GM21717 (cell line): ENCODE measurements around the gene DPH1.

Source experiments
- ATAC-seq: cut with Tn5 transposase; IDR thresholded peaks from one replicate; pipeline ENCODE4 v1.9.1; 2021; ENCODE audit warnings: mild to moderate bottlenecking, moderate library complexity; ENCODE audit not compliant: unreplicated experiment

The DPH1 gene

DNA sequence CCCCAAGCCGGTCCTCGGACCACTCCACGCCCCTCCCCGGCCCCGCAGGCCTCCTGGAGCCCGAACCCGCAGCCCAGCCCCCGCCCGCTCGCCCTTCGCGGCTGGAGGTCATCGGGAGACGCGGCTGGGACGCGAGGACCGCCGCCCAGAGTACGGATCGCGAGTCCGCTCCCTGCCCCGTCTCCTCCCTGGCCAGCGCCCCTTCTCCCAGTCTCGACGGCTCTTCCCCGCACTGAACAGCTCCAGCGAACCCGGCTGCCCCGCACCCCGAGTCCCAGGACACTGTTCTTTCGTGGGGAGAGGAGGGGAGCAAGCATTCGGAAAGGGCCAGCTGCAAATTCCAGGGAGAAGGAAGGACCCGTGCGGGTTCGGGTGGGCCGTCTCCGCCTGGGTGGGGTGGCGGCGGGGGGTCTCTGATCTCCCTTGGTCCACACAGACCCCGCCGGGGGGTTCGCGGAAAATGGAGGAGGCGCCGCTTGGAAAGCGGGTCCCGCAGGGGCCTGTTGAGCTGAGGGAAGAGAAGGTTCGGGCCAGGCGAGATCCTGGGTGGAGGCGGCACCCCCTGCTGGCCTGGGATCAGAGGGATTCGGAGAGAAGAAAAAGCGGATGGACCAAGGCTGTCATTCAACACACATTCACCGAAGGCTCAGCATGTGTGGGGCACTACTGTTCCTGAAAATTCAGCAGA is 4.2 kb upstream of the DPH1 start:
- no peak for ATAC-seq

GRCh38 chr17:2027528-2028233 is 2.3 kb upstream of the DPH1 start:
- no peak for ATAC-seq

DNA sequence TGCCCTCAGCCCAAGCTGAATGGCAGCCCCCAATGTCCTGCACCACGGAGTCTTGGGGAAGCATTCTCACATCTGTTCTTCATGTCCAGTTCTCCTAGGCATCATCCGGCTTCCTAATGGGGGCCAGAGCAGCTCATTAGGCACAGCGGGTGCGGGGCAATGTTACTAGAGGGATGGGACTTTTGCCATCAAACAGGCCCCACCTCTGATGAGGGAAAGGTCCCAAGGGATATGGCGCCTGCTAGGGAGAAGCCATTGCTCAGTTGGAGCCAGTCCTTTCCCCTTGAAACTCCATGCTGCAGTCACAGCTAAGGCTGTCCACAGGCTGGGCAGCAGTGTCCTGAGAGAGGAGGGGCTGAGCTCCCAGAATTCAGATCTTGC is 1.7 kb upstream of the DPH1 start:
- no peak for ATAC-seq

- ATAC-seq = no peak
Measured at GRCh38 chr17:2028737-2029136, 1.2 kb upstream of the DPH1 start.

DNA sequence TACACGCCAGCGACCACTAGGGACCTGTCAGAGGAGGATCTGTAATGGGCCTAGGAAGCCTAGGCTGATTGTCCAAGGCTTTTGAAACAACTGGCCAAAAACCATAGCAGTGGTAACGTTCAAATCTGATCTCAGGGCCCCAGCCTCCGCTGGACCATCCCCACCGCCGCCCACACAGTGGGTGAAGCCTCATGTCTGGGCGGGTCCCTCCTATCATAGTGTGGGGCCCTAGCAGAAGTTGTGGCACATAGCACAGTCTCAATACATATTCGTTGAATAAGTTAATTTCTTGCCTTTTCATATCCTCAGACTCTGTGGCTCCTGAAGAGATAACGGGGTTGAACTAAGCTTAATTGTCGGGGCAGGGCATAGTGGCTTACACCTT is 818 bp downstream of the DPH1 start:
- ATAC-seq = no peak

DNA sequence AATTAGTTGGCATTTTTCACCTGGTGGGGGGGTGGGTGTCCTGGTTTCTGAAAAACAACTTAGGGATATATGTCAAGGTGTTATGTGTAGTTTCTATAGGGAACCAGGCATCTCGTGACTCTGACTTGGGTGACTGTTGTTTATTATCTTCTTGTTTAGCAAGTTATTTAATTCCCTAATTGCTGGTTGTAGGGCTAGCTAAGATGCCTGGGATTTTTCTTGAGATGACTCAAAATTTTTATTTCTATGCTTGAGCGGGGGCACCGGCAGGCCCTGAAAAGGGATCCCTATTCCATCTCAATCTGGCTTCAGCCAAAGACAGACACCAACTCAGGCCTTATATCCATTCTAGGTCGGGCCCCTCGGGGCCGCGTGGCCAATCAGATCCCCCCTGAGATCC is 3.2 kb downstream of the DPH1 start:
- ATAC-seq = no peak

- no peak for ATAC-seq
Measured at GRCh38 chr17:2034157-2034556, 4.2 kb downstream of the DPH1 start.

GRCh38 chr17:2034806-2035540 is 5.0 kb downstream of the DPH1 start:
- ATAC-seq = no peak

DNA sequence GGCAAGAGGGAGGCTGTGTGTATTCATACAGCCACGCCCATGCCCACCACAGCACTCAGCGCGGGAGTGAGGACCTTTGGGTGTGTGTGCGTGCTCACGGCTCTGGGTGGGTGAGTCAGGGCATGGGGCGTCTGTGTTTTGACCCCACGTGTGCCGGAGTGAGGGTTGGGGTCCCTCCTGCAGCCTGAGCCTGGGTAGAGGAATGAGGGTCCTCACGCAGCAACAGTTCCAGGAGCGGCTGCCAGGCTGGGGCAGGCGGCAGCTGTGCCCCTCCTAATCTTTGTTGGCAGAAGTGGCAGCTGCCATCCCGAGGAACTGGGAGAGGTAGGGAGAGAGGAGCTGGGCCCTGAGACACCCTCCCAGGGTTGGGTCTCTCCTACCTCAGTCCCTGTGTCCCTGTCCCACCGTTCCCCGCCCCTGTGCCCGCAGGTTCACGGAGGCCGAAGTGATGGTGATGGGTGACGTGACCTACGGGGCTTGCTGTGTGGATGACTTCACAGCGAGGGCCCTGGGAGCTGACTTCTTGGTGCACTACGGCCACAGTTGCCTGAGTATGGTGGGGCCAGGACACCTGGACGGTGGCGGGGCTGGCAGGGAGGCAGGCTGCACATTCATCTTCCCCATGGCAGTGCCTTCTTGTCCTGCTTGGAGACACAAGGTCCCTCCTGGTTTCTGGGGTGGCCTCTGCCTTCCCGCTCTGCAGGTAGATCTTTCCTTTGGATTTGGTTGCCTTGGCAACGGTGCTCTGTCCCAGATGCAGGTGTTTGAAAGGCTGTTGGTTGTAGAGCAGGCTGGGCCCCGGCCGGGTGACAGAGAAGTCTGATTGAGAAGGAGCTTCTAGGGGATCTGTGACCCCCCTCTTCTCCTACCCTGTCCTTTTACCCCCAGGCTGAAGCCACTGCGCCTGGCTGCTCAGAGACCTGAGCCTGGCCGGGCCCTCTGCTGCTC is 5.9 kb downstream of the DPH1 start:
- ATAC-seq = no peak

DNA sequence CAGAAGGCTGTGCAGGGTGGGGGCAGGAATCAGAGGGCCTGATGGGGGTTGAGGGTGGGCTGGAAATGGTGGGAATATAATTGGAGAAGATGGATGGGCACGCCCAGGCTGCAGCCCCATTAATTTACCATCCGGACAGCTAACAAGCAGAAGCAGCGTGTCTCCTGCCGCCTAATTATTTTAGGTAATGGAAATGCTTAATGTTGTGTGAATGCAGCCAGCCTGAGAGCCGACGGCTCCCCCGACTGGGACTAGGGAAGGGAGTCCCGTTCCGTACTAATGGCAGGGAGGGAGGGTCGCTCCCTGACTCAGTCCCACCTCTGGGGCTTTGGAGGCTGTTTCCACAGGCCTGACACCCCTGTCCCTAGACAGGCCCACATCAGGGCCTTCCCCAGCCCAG is 7.2 kb downstream of the DPH1 start:
- no peak for ATAC-seq

GRCh38 chr17:2040219-2040827 is 10.4 kb downstream of the DPH1 start:
- no peak for ATAC-seq

GRCh38 chr17:2040942-2041560 is 11.1 kb downstream of the DPH1 start:
- ATAC-seq = no peak

DNA sequence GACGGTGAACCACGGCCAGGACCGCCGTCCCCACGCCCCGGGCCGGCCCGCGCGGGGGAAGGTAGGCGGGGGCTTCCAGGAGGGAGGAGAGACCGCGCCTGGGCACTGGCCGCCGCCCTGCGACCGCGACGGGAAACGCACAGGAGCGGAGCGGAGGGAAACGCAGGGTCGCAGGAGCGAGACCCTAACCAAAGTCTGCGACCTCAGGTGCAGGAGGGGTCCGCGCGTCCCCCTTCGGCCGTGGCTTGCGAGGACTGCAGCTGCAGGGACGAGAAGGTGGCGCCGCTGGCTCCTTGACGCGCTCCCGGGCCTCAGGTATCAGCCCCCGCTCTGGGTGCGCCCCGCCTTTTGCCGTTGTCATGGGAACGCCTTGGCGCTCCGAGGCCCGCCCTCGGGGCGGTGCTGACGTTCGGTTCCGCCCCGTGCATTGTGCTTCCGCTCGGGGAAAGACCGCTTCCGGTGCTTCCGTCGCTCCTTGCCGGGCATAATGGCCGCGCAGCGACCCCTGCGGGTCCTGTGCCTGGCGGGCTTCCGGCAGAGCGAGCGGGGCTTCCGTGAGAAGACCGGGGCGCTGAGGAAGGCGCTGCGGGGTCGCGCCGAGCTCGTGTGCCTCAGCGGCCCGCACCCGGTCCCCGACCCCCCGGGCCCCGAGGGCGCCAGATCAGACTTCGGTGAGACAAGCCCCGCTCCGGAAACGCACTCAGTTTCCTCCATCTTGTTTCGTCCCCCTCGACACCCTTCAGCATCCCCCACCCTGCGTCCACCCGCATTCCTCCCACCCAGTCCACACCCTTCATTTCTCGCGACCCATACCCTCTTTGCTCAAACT is 11.8 kb downstream of the DPH1 start, which contains the start of gene OVCA2:
Gene OVCA2, plus strand, starts transcription at position 462 of the 829 bp plus-strand sequence. Its CDS starts 26 bp downstream, at position 488.
- peak; percentile 81 for ATAC-seq

GRCh38 chr17:2042390-2042847 is 12.5 kb downstream of the DPH1 start:
- ATAC-seq = no peak

DNA sequence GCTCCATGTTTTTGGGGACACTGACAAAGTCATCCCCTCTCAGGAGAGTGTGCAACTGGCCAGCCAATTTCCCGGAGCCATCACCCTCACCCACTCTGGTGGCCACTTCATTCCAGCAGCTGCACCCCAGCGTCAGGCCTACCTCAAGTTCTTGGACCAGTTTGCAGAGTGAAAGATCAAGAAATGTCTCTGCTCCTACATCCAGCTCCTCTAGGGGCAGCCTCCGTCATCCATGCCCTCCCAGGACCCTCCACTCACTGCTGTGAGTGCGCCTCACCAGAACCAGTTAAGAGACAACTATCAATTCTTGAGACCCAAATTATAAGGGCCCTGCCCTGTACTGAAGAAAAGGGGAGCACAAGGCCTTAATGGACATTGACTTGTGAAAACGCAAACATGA is 13.0 kb downstream of the DPH1 start:
- no peak for ATAC-seq

- ATAC-seq = no peak
Measured at GRCh38 chr17:2043785-2044184, 13.8 kb downstream of the DPH1 start.

GRCh38 chr17:2044263-2044894 is 14.4 kb downstream of the DPH1 start:
- ATAC-seq = no peak

DNA sequence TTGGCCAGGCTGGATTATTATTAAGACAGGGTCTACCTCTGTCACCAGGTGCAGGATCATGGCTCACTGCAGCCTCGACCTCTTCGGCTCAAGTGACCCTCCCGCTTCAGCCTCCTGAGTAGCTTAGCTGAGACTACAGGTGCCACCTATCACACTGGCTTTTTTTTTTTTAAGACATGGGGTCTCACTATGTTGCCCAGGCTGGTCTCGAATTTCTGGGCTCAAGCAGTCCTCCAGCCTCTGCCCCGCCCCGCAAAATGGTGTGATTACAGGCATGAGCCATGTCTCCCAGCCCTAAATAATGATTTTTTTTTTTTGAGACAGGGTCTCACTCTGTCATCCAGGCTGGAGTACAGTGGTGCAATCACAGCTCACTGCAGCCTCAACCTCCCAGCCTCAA is 17.6 kb downstream of the DPH1 start:
- ATAC-seq = no peak

DNA sequence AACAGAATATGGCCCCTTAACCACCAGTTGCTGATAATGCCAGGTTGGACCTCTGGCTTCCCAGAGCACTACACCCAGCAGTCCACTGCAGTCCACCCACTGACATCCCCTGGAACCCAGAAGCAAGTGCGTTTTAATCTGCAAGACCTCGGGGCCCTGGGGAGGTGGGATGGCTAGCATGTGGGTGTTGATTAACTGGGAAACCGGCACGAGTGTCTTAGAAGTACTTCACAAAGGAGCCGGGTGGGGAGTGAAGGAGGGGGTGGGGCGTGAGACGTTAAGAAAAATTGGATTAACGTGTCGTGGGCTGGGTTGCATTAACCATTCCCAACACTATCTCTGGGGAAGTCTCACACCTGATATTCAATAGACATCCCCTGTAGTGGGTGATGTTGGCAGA is 18.9 kb downstream of the DPH1 start:
- ATAC-seq = no peak
